ENCODE results near the gene CYYR1.

CYYR1 gene

GRCh38 chr21:26546446-26547097 is 26.5 kb downstream of the CYYR1 start:
- Histone ChIP-seq H3K36me3 (ENCODE audit: control insufficient read depth, insufficient read depth, low read length) (no peaks in the 10 kb centered on the region), H3K4me1 (ENCODE audit: control insufficient read depth, insufficient read depth, low read length) (no peaks in the 10 kb centered on the region), H3K9me3 (ENCODE audit: control insufficient read depth, low read length) (no peaks in the 10 kb centered on the region), H3K27me3 (ENCODE audit: control insufficient read depth, insufficient read depth, low read length) (no peaks in the 10 kb centered on the region), H3K4me3 (ENCODE audit: low read length) (no peak overlapping the region), H3K9ac (ENCODE audit: low read length) (no peak overlapping the region)

DNA sequence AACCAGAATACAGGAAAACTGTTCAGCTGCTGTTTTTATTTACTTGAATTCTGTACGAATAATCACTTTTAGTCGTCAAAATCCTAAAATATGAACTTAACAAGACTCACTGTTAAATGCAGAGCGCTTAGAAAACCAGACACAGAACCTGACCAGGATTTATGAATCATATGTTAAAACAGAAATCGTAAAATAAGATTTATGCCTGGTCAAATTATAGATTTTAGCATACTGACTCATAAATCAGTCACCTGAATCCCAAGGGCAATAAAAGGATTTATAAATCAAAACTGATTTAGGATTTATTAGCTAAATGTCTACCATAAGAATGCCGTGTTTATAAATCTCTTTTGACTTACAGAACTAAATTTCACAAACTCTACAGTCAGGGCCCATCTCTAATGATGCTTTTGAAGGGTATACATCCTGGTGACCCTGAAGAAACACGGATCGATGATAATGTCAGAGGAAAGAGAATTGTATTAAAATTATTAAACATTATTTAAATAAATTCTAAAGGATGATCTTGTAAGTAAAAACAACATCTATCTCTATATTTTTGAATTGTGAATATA is 28.8 kb downstream of the CYYR1 start:
- no peaks in the 10 kb centered on the region for H3K36me3 ChIP-seq (ENCODE audit: control insufficient read depth, insufficient read depth, low read length)

DNA sequence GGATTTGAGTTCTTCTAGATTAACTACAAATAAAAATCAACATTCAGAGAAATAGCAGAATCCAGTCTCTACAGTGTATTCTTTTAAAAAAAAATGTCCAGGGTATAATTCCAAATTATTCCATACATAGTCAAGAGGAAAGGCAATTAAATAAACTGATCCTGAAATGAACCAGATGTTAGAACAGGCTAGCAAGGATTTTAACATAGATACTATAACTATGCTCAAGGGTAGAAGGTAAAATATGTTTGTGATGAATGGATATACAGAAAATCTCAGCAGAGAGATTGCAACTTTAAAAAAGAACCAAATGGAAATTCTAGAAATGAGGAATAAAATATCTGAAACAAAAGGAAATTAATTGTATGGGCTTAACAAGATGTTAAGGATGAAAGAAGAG is 32.4 kb downstream of the CYYR1 start:
- no peaks in the 10 kb centered on the region for H3K9me3 ChIP-seq (ENCODE audit: control insufficient read depth, low read length)
- H3K4me1 ChIP-seq (ENCODE audit: control insufficient read depth, insufficient read depth, low read length), result no peaks in the 10 kb centered on the region
- H3K27me3 ChIP-seq (ENCODE audit: control insufficient read depth, insufficient read depth, low read length), result no peaks in the 10 kb centered on the region
- H3K9ac ChIP-seq (ENCODE audit: low read length), result no peak overlapping the region
- no peak overlapping the region for H3K4me3 ChIP-seq (ENCODE audit: low read length)
- H3K36me3 ChIP-seq (ENCODE audit: control insufficient read depth, insufficient read depth, low read length), result no peaks in the 10 kb centered on the region

More for the DNA sequence above, 28.8 kb downstream of the CYYR1 start:
- no peaks in the 10 kb centered on the region for H3K4me1 ChIP-seq (ENCODE audit: control insufficient read depth, insufficient read depth, low read length)
- H3K4me3 ChIP-seq (ENCODE audit: low read length), result no peak overlapping the region
- no peak overlapping the region for H3K9ac ChIP-seq (ENCODE audit: low read length)
- H3K9me3 ChIP-seq (ENCODE audit: control insufficient read depth, low read length), result no peaks in the 10 kb centered on the region
- no peaks in the 10 kb centered on the region for H3K27me3 ChIP-seq (ENCODE audit: control insufficient read depth, insufficient read depth, low read length)

- no peak overlapping the region for H3K9ac ChIP-seq (ENCODE audit: low read length)
- H3K27me3 ChIP-seq (ENCODE audit: control insufficient read depth, insufficient read depth, low read length), result no peaks in the 10 kb centered on the region
- no peaks in the 10 kb centered on the region for H3K9me3 ChIP-seq (ENCODE audit: control insufficient read depth, low read length)
- H3K4me3 ChIP-seq (ENCODE audit: low read length), result no peak overlapping the region
- no peaks in the 10 kb centered on the region for H3K4me1 ChIP-seq (ENCODE audit: control insufficient read depth, insufficient read depth, low read length)
- H3K36me3 ChIP-seq (ENCODE audit: control insufficient read depth, insufficient read depth, low read length), result no peaks in the 10 kb centered on the region
Observed at GRCh38 chr21:26539566-26539965, 33.5 kb downstream of the CYYR1 start.

DNA sequence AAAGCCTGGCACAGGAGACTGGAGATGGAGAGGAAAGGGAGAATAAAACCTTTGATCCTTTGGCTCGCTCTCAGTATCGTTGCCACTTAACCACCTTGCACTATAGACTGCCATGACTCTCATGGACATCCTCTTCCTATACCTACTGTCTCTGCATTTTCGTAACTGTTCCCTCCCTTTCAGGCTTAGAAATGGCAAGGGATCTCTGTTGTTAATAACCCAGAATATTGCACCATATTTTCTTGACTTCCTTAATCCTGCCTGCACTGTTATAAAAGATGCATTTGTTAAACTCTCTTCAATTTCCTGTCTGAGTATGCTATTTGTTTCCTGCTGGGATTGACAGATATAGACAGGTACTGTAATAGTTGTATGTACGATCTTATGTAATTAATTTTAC is 38.6 kb downstream of the CYYR1 start:
- H3K36me3 ChIP-seq (ENCODE audit: control insufficient read depth, insufficient read depth, low read length), result no peaks in the 10 kb centered on the region
- H3K4me3 ChIP-seq (ENCODE audit: low read length), result no peak overlapping the region
- H3K27me3 ChIP-seq (ENCODE audit: control insufficient read depth, insufficient read depth, low read length), result no peaks in the 10 kb centered on the region
- no peaks in the 10 kb centered on the region for H3K9me3 ChIP-seq (ENCODE audit: control insufficient read depth, low read length)
- no peak overlapping the region for H3K9ac ChIP-seq (ENCODE audit: low read length)
- no peaks in the 10 kb centered on the region for H3K4me1 ChIP-seq (ENCODE audit: control insufficient read depth, insufficient read depth, low read length)

GRCh38 chr21:26532208-26532607 is 40.9 kb downstream of the CYYR1 start:
- H3K36me3 ChIP-seq (ENCODE audit: control insufficient read depth, insufficient read depth, low read length), result no peaks in the 10 kb centered on the region
- no peaks in the 10 kb centered on the region for H3K27me3 ChIP-seq (ENCODE audit: control insufficient read depth, insufficient read depth, low read length)
- no peaks in the 10 kb centered on the region for H3K9me3 ChIP-seq (ENCODE audit: control insufficient read depth, low read length)
- H3K4me3 ChIP-seq (ENCODE audit: low read length), result no peak overlapping the region
- H3K9ac ChIP-seq (ENCODE audit: low read length), result no peak overlapping the region
- no peaks in the 10 kb centered on the region for H3K4me1 ChIP-seq (ENCODE audit: control insufficient read depth, insufficient read depth, low read length)

DNA sequence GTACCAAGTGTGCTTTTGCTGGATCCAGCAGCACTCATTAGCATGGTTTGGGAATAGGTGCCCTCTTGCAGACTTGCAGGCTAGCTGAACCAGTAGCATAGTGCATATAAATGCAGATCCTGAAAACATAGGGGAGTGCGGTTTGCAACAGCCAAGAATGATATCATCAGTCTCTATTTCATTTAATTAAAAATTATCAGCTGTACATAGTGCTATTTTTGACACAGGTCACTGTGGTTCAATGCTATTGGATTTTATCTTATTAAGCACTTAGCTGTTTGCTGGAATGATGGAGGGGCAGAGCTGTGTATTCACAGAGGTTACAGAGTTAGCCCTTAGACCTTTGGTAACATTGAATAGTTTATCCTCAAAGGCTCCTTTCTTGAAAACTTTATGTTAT is 43.6 kb downstream of the CYYR1 start:
- Histone ChIP-seq H3K9ac (ENCODE audit: low read length) (no peak overlapping the region), H3K36me3 (ENCODE audit: control insufficient read depth, insufficient read depth, low read length) (no peaks in the 10 kb centered on the region), H3K4me1 (ENCODE audit: control insufficient read depth, insufficient read depth, low read length) (no peaks in the 10 kb centered on the region), H3K4me3 (ENCODE audit: low read length) (no peak overlapping the region), H3K9me3 (ENCODE audit: control insufficient read depth, low read length) (no peaks in the 10 kb centered on the region), H3K27me3 (ENCODE audit: control insufficient read depth, insufficient read depth, low read length) (no peaks in the 10 kb centered on the region)

GRCh38 chr21:26528882-26529281 is 44.2 kb downstream of the CYYR1 start:
- Histone ChIP-seq H3K9ac (ENCODE audit: low read length) (no peak overlapping the region), H3K4me1 (ENCODE audit: control insufficient read depth, insufficient read depth, low read length) (no peaks in the 10 kb centered on the region), H3K9me3 (ENCODE audit: control insufficient read depth, low read length) (no peaks in the 10 kb centered on the region), H3K4me3 (ENCODE audit: low read length) (no peak overlapping the region), H3K36me3 (ENCODE audit: control insufficient read depth, insufficient read depth, low read length) (no peaks in the 10 kb centered on the region), H3K27me3 (ENCODE audit: control insufficient read depth, insufficient read depth, low read length) (no peaks in the 10 kb centered on the region)

- H3K9ac ChIP-seq (ENCODE audit: low read length), result no peak overlapping the region
- no peaks in the 10 kb centered on the region for H3K4me1 ChIP-seq (ENCODE audit: control insufficient read depth, insufficient read depth, low read length)
- no peak overlapping the region for H3K4me3 ChIP-seq (ENCODE audit: low read length)
- no peaks in the 10 kb centered on the region for H3K9me3 ChIP-seq (ENCODE audit: control insufficient read depth, low read length)
- H3K27me3 ChIP-seq (ENCODE audit: control insufficient read depth, insufficient read depth, low read length), result no peaks in the 10 kb centered on the region
- H3K36me3 ChIP-seq (ENCODE audit: control insufficient read depth, insufficient read depth, low read length), result no peaks in the 10 kb centered on the region
Observed at GRCh38 chr21:26522704-26523103, 50.4 kb downstream of the CYYR1 start.

DNA sequence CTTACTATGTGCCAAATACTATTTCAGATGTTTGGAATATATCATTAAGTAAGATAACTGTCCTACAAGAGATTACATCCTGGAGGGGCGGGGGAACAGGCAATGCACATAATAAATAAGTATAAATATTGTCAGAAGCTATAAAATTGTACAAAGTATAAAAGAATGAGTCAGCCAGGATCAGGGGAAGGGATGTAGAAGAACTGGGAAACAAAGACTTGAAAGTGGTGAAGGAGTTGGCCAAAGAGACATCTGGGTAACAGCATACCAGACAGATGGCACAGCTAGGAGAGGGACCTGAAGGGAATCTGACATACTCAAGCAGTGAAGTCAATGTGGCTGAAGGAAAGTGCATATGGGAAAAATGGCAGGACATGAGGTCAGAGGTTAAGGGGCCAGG is 53.9 kb downstream of the CYYR1 start:
- no peaks in the 10 kb centered on the region for H3K36me3 ChIP-seq (ENCODE audit: control insufficient read depth, insufficient read depth, low read length)
- H3K9me3 ChIP-seq (ENCODE audit: control insufficient read depth, low read length), result no peaks in the 10 kb centered on the region
- H3K27me3 ChIP-seq (ENCODE audit: control insufficient read depth, insufficient read depth, low read length), result no peaks in the 10 kb centered on the region
- no peak overlapping the region for H3K4me3 ChIP-seq (ENCODE audit: low read length)
- no peaks in the 10 kb centered on the region for H3K4me1 ChIP-seq (ENCODE audit: control insufficient read depth, insufficient read depth, low read length)
- H3K9ac ChIP-seq (ENCODE audit: low read length), result no peak overlapping the region

DNA sequence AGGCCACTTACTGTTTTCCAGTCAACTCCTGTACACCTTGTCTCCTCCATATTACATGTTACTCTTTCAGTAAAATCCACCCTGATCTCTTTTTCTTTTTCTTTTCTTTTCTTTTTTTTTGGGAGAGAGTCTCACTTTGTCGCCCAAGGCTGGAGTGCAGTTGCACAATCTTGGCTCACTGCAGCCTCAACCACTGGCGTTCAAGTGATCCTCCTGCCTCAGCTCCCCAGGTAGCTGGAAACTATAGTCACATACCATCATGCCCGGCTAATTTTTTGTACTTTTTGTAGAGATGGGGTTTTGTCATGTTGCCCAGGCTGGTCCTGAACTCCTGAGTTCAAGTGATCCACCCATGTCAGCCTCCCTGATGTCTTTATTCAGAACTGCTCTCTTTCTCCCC is 57.8 kb downstream of the CYYR1 start:
- no peaks in the 10 kb centered on the region for H3K27me3 ChIP-seq (ENCODE audit: control insufficient read depth, insufficient read depth, low read length)
- no peak overlapping the region for H3K9ac ChIP-seq (ENCODE audit: low read length)
- no peak overlapping the region for H3K4me3 ChIP-seq (ENCODE audit: low read length)
- H3K9me3 ChIP-seq (ENCODE audit: control insufficient read depth, low read length), result no peaks in the 10 kb centered on the region
- H3K36me3 ChIP-seq (ENCODE audit: control insufficient read depth, insufficient read depth, low read length), result no peaks in the 10 kb centered on the region
- H3K4me1 ChIP-seq (ENCODE audit: control insufficient read depth, insufficient read depth, low read length), result no peaks in the 10 kb centered on the region

DNA sequence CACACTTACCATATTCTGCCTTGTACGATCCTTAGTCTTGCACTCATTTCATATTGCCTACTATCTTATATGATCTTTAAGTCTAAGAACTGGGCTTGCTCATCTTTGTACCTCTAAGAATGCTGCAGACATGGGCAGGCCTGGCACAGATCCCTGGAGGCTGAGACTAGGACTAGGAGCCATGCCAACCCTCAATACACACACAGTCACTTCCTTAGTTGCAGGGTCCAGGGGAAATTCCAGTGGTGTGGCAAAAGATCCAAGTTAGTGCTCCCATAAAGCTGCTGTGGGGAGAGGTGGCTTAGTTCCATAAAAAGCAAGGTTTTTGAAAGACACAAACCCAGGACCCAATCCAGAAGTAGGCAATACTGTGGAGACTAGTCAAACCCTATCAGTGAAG is 59.9 kb downstream of the CYYR1 start:
- Histone ChIP-seq H3K9ac (ENCODE audit: low read length) (no peak overlapping the region), H3K9me3 (ENCODE audit: control insufficient read depth, low read length) (no peaks in the 10 kb centered on the region), H3K27me3 (ENCODE audit: control insufficient read depth, insufficient read depth, low read length) (no peaks in the 10 kb centered on the region), H3K4me3 (ENCODE audit: low read length) (no peak overlapping the region), H3K36me3 (ENCODE audit: control insufficient read depth, insufficient read depth, low read length) (no peaks in the 10 kb centered on the region), H3K4me1 (ENCODE audit: control insufficient read depth, insufficient read depth, low read length) (no peaks in the 10 kb centered on the region)

- Histone ChIP-seq H3K27me3 (ENCODE audit: control insufficient read depth, insufficient read depth, low read length) (no peaks in the 10 kb centered on the region), H3K9me3 (ENCODE audit: control insufficient read depth, low read length) (no peaks in the 10 kb centered on the region), H3K9ac (ENCODE audit: low read length) (no peak overlapping the region), H3K4me3 (ENCODE audit: low read length) (no peak overlapping the region), H3K36me3 (ENCODE audit: control insufficient read depth, insufficient read depth, low read length) (no peaks in the 10 kb centered on the region), H3K4me1 (ENCODE audit: control insufficient read depth, insufficient read depth, low read length) (no peaks in the 10 kb centered on the region)
Observed at GRCh38 chr21:26512664-26513063, 60.4 kb downstream of the CYYR1 start.
